Measurements from ENCODE around the gene CAPN10.

CAPN10 gene

GRCh38 chr2:240563951-240564560, 22.5 kb upstream of the CAPN10 start:
- Histone ChIP-seq H3K4me3 (ENCODE audit: control insufficient read depth in 1 of 7, extremely low read depth in 1 of 7, insufficient read depth in 4 of 7, low read depth in 2 of 7, low read length in 6 of 7) (peak overlapping the region in 1 of 7 experiments; percentile 33), H3K9me3 (ENCODE audit: control extremely low read depth in 1 of 5, control insufficient read depth in 4 of 5, insufficient read depth in 2 of 5, low read depth in 1 of 5, low read length in 4 of 5) (no peaks in the 10 kb centered on the region), H3K36me3 (ENCODE audit: control insufficient read depth in 4 of 4, insufficient read depth in 4 of 4, low read length in 3 of 4) (peaks cover 0 to 11% (median under 1%) of the 10 kb centered on the region in 4 experiments), H3K4me1 (ENCODE audit: control extremely low read depth in 1 of 4, control insufficient read depth in 4 of 4, insufficient read depth in 4 of 4, low read length in 3 of 4) (peaks cover 18 to 71% (median 65%) of the 10 kb centered on the region in 4 experiments), H3K27me3 (replicated peaks in 2 of 5; ENCODE audit: control insufficient read depth in 4 of 5, insufficient read depth in 5 of 5, low read length in 4 of 5) (no peaks in the 10 kb centered on the region), H3K27ac (ENCODE audit: insufficient read depth in 1 of 2, low read depth in 1 of 2, low read length in 2 of 2, poor library complexity in 1 of 2, severe bottlenecking in 2 of 2) (peak overlapping the region in 1 of 2 experiments; percentile 92)
- WGBS (ENCODE audit: insufficient coverage): 97% methylated on average over 10 of the region's 12 CpGs
- DNase-seq: no peak
- POLR2A ChIA-PET: interaction anchor here (5.5 kb wide), 1 partner anchor 23 kb away, joined by 39 read pairs; the partner anchor contains the start of gene CAPN10
- CTCF ChIA-PET: interaction anchor here (1.0 to 1.5 kb wide), 5 partner anchors 22 to 85 kb away, joined by 3 to 5 read pairs (median 3); no protein-coding TSS in a partner anchor

GRCh38 chr2:240564561-240565332, 21.8 kb upstream of the CAPN10 start:
- H3K4me1 ChIP-seq (ENCODE audit: control extremely low read depth in 1 of 4, control insufficient read depth in 4 of 4, insufficient read depth in 4 of 4, low read length in 3 of 4): peaks cover 14 to 71% (median 66%) of the 10 kb centered on the region in 4 experiments
- peak overlapping the region; percentile 59 to 92 for H3K27ac ChIP-seq (ENCODE audit: insufficient read depth in 1 of 2, low read depth in 1 of 2, low read length in 2 of 2, poor library complexity in 1 of 2, severe bottlenecking in 2 of 2)
- DNase-seq: peak in 1 of 3 donors; percentile 43
- no peaks in the 10 kb centered on the region for H3K9me3 ChIP-seq (ENCODE audit: control extremely low read depth in 1 of 5, control insufficient read depth in 4 of 5, insufficient read depth in 2 of 5, low read depth in 1 of 5, low read length in 4 of 5)
- peak overlapping the region in 5 of 7 experiments; percentile 19 to 77 (median 63) for H3K4me3 ChIP-seq (ENCODE audit: control insufficient read depth in 1 of 7, extremely low read depth in 1 of 7, insufficient read depth in 4 of 7, low read depth in 2 of 7, low read length in 6 of 7)
- CTCF ChIA-PET: interaction anchor here (1.0 to 2.9 kb wide), 7 partner anchors 8 to 84 kb away, joined by 3 to 16 read pairs (median 5); partner anchors contain the start of genes ANKMY1 and CAPN10
- H3K36me3 ChIP-seq (ENCODE audit: control insufficient read depth in 4 of 4, insufficient read depth in 4 of 4, low read length in 3 of 4): peaks cover 0 to 11% (median 0%) of the 10 kb centered on the region in 4 experiments
- no peaks in the 10 kb centered on the region for H3K27me3 ChIP-seq (replicated peaks in 2 of 5; ENCODE audit: control insufficient read depth in 4 of 5, insufficient read depth in 5 of 5, low read length in 4 of 5)
- 75% methylated on average over 5 of the region's 10 CpGs for WGBS (ENCODE audit: insufficient coverage)
- POLR2A ChIA-PET: interaction anchor here (0.7 to 5.5 kb wide), 3 partner anchors 22 to 1137 kb away, joined by 3 to 39 read pairs (median 4); partner anchors contain the start of genes CAPN10 and ING5

GRCh38 chr2:240565333-240566202, 21.0 kb upstream of the CAPN10 start:
- CTCF ChIA-PET: interaction anchor here (0.9 to 2.9 kb wide), 15 partner anchors 9 to 83 kb away, joined by 3 to 16 read pairs (median 5); partner anchors contain the start of genes ANKMY1 and CAPN10
- 5% methylated on average over 19 of the region's 26 CpGs for WGBS (ENCODE audit: insufficient coverage)
- peak overlapping the region; percentile 13 to 77 (median 58) for H3K4me3 ChIP-seq (ENCODE audit: control insufficient read depth in 1 of 7, extremely low read depth in 1 of 7, insufficient read depth in 4 of 7, low read depth in 2 of 7, low read length in 6 of 7)
- peaks cover 13 to 74% (median 70%) of the 10 kb centered on the region in 4 experiments for H3K4me1 ChIP-seq (ENCODE audit: control extremely low read depth in 1 of 4, control insufficient read depth in 4 of 4, insufficient read depth in 4 of 4, low read length in 3 of 4)
- peaks cover 0 to 11% (median 0%) of the 10 kb centered on the region in 4 experiments for H3K36me3 ChIP-seq (ENCODE audit: control insufficient read depth in 4 of 4, insufficient read depth in 4 of 4, low read length in 3 of 4)
- H3K27me3 ChIP-seq (replicated peaks in 2 of 5; ENCODE audit: control insufficient read depth in 4 of 5, insufficient read depth in 5 of 5, low read length in 4 of 5): no peaks in the 10 kb centered on the region
- peak overlapping the region; percentile 76 to 92 for H3K27ac ChIP-seq (ENCODE audit: insufficient read depth in 1 of 2, low read depth in 1 of 2, low read length in 2 of 2, poor library complexity in 1 of 2, severe bottlenecking in 2 of 2)
- POLR2A ChIA-PET: interaction anchor here (0.6 to 5.5 kb wide), 4 partner anchors 19 to 1136 kb away, joined by 3 to 39 read pairs (median 4); partner anchors contain the start of genes CAPN10 and ING5
- no peaks in the 10 kb centered on the region for H3K9me3 ChIP-seq (ENCODE audit: control extremely low read depth in 1 of 5, control insufficient read depth in 4 of 5, insufficient read depth in 2 of 5, low read depth in 1 of 5, low read length in 4 of 5)
- peak; percentile 98 to 99 (median 99) for DNase-seq

- Histone ChIP-seq H3K27me3 (replicated peaks in 2 of 5; ENCODE audit: control insufficient read depth in 4 of 5, insufficient read depth in 5 of 5, low read length in 4 of 5) (no peaks in the 10 kb centered on the region), H3K36me3 (ENCODE audit: control insufficient read depth in 4 of 4, insufficient read depth in 4 of 4, low read length in 3 of 4) (peaks cover 0 to 11% (median 0%) of the 10 kb centered on the region in 4 experiments), H3K4me1 (ENCODE audit: control extremely low read depth in 1 of 4, control insufficient read depth in 4 of 4, insufficient read depth in 4 of 4, low read length in 3 of 4) (peaks cover 13 to 73% (median 67%) of the 10 kb centered on the region in 4 experiments), H3K4me3 (ENCODE audit: control insufficient read depth in 1 of 7, extremely low read depth in 1 of 7, insufficient read depth in 4 of 7, low read depth in 2 of 7, low read length in 6 of 7) (peak overlapping the region; percentile 13 to 86 (median 71)), H3K27ac (ENCODE audit: insufficient read depth in 1 of 2, low read depth in 1 of 2, low read length in 2 of 2, poor library complexity in 1 of 2, severe bottlenecking in 2 of 2) (peak overlapping the region; percentile 76 to 92), H3K9me3 (ENCODE audit: control extremely low read depth in 1 of 5, control insufficient read depth in 4 of 5, insufficient read depth in 2 of 5, low read depth in 1 of 5, low read length in 4 of 5) (no peaks in the 10 kb centered on the region)
- peak; percentile 84 to 90 (median 89) for DNase-seq
- CTCF ChIA-PET: interaction anchor here (0.7 to 2.9 kb wide), 14 partner anchors 9 to 117 kb away, joined by 3 to 16 read pairs (median 6); partner anchors contain the start of genes ANKMY1 and CAPN10
- 8% methylated on average over 33 of the region's 53 CpGs for WGBS (ENCODE audit: insufficient coverage)
- POLR2A ChIA-PET: interaction anchor here (0.6 to 5.5 kb wide), 3 partner anchors 18 to 53 kb away, joined by 3 to 39 read pairs (median 4); partner anchors contain the start of gene CAPN10
These were observed 20.1 kb upstream of the CAPN10 start for GRCh38 chr2:240566203-240567136.

GRCh38 chr2:240567137-240567871, 19.2 kb upstream of the CAPN10 start:
- peaks cover 13 to 65% (median 61%) of the 10 kb centered on the region in 4 experiments for H3K4me1 ChIP-seq (ENCODE audit: control extremely low read depth in 1 of 4, control insufficient read depth in 4 of 4, insufficient read depth in 4 of 4, low read length in 3 of 4)
- peak overlapping the region in 6 of 7 experiments; percentile 39 to 86 (median 72) for H3K4me3 ChIP-seq (ENCODE audit: control insufficient read depth in 1 of 7, extremely low read depth in 1 of 7, insufficient read depth in 4 of 7, low read depth in 2 of 7, low read length in 6 of 7)
- ChIA-PET POLR2A (interaction anchor here (5.5 kb wide), 1 partner anchor 19 kb away, joined by 39 read pairs; the partner anchor contains the start of gene CAPN10), CTCF (interaction anchor here (0.7 to 2.9 kb wide), 7 partner anchors 10 to 116 kb away, joined by 3 to 16 read pairs (median 11); partner anchors contain the start of genes ANKMY1 and CAPN10)
- 37% methylated on average over 26 of the region's 26 CpGs for WGBS (ENCODE audit: insufficient coverage)
- peak in 1 of 3 donors; percentile 23 for DNase-seq
- H3K27ac ChIP-seq (ENCODE audit: insufficient read depth in 1 of 2, low read depth in 1 of 2, low read length in 2 of 2, poor library complexity in 1 of 2, severe bottlenecking in 2 of 2): peak overlapping the region in 1 of 2 experiments; percentile 46
- no peaks in the 10 kb centered on the region for H3K27me3 ChIP-seq (replicated peaks in 2 of 5; ENCODE audit: control insufficient read depth in 4 of 5, insufficient read depth in 5 of 5, low read length in 4 of 5)
- no peaks in the 10 kb centered on the region for H3K9me3 ChIP-seq (ENCODE audit: control extremely low read depth in 1 of 5, control insufficient read depth in 4 of 5, insufficient read depth in 2 of 5, low read depth in 1 of 5, low read length in 4 of 5)
- H3K36me3 ChIP-seq (ENCODE audit: control insufficient read depth in 4 of 4, insufficient read depth in 4 of 4, low read length in 3 of 4): peaks cover 0 to 17% (median 3%) of the 10 kb centered on the region in 4 experiments

Measured in common myeloid progenitor, CD34-positive (primary cell).